Cerebellar nuclear complex (tissue), 1 donor: Measurements from ENCODE around the gene VDAC2.
A peak's percentile ranks its signal among the peaks of the same experiment; 100 is the strongest.
"Not testable (repeated sequence)": the region's sequence is repeated elsewhere in the genome, so short reads cannot be mapped to it uniquely, and the experiment has no call there.

Experiments used
- DNase-seq, 2 experiments: peaks; one replicate each; lab custom pipeline; 2025; lab: John Stamatoyannopoulos, UW

The VDAC2 gene

GRCh38 chr10:75199949-75200348 is 10.6 kb upstream of the VDAC2 start:
- DNase-seq = not testable (repeated sequence)

DNA sequence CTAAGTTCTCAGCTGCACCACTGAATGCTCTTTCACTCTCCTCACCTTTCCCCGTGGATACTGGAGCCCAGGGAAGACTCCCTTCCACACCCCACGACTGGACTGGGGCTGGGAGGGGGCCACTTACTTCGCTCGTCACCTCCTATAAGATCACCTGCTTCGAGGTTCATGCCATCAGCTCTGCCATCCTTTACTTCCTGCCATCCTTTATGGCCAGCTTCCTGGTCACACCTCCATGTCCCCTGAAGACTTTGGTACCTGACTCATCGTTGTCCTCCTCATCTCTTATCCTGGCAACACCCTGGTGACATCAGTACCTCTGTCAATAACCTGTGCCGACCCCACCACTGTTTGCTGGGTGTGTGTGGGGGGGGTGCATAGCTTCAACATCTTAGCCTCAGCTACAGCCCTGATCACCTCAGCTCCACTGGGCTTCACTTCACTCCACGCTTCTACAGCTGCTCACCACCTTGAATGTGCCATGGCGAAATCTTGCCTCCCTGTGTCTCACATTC is 8.7 kb upstream of the VDAC2 start:
- no peak for DNase-seq

DNA sequence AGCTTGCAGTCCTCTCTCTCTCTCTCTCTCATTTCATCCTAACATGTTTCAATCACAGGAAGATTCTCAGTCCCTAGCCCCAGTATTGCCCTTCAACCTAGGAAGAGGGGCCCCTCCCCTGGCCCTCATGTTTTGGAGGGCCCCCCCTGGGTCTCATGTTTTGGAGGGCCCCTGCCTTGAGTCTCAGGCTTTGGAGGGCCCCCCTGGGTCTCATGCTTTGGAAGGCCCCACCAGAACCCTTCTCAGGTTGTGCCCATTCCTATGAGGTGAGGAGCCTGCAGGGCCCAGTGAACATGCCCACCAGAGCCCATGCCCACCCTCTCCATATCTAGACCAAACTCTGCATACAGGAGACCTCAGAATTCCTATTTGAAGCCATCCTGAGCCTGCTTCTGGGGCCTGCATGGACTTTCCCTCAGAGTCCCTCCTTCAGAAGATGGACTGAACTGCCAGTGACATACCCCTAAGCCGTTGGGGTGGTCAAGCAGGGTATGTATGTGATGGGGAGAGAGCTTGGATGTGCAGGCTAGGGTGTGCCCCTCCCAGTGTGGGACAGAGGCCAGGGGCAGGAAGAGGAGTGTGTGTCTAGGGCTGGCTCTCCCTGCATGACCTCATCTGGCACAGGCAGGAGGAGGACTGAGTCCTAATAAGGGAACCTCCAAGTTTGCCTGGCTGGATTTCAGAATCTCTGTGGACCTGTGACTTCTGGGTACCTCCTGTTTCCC is 8.1 kb upstream of the VDAC2 start:
- no peak for DNase-seq

- not testable (repeated sequence) for DNase-seq
These were observed 7.5 kb upstream of the VDAC2 start for GRCh38 chr10:75203046-75203620.

DNA sequence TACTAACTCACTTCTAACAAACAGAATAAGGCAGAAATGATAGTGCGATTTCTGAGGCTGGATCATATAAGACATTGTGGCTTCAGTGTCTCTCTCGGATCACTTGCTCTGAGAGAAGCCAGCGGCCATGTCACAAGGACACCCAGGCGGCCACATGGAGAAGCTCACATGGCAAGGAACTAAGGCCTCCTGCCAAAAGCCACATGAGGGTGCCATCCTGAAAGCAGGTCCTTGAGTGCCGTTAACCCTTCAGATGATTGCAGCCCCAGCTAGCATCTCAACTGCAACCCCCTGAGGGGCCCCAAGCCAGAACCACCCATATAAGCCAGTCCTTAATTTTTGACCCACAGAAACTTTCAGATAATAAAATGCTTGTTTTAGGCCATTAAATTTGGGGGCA is 6.9 kb upstream of the VDAC2 start:
- DNase-seq = no peak

DNA sequence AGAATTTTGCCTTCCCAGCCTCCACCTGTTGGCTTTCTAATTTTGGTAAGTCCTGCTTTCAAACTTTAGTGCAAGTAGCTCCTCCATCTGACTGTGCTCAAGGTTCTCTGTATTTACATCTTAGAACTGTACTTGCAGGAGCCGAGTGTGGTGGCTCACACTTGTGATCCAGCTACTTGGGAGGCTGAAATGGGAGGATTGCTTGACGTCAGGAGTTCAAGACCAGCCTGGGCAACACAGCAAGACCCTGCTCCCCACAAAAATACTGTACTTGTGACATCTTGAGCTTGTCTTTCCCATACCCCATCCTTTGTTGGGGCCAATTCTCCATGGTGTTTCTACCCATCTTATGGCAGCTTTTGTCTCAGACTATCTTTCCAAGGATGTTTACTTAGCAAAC is 4.7 kb upstream of the VDAC2 start:
- no peak for DNase-seq

DNA sequence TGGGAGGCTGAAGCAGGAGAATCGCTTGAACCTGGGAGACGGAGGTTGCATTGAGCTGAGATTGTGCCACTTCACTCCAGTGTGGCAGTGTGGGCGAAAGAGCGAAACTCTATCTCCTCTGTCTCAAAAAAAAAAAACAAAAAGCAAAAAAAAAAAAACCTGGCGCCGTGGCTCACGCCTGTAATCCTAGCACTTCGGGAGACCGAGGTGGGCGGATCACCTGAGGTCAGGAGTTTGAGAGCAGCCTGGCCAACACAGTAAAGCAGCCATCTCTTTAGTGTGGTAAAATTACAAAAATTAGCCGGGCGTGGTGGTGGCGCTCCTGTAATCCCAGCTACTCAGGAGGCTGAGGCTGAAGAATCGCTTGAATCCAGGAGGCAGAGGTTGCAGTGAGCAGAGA is 4.0 kb upstream of the VDAC2 start:
- not testable (repeated sequence) for DNase-seq

GRCh38 chr10:75207079-75207856 is 3.3 kb upstream of the VDAC2 start:
- no peak for DNase-seq

- no peak for DNase-seq
These were observed 2.8 kb upstream of the VDAC2 start for GRCh38 chr10:75207857-75208144.

- DNase-seq = no peak
These were observed 2.4 kb upstream of the VDAC2 start for GRCh38 chr10:75208181-75208580.

- no peak for DNase-seq
These were observed 1.3 kb upstream of the VDAC2 start for GRCh38 chr10:75209086-75209920.

- DNase-seq = peak in 1 of 2 experiments; percentile 40
These were observed 695 bp upstream of the VDAC2 start for GRCh38 chr10:75209921-75210281.

GRCh38 chr10:75211007-75211691 is 553 bp downstream of the VDAC2 start:
- DNase-seq = no peak

DNA sequence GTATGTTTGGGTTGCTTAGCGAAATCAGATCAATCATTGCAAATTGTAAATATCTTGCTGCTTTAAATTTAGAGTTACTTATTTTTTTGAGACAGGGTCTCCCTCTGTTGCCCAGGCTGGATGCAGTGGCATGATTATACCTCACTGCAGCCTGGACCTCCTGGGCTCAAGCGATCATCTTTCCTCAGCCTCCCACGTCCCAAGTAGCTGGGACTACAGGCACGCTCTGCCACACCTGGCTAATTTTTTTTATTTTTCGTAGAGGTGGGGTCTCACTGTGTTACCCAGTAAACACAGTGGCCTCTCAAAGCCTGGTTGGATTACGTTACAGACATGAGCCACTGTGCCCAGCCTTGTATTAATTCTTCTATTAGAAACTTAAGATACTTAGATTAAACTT is 1.7 kb downstream of the VDAC2 start:
- no peak for DNase-seq

DNA sequence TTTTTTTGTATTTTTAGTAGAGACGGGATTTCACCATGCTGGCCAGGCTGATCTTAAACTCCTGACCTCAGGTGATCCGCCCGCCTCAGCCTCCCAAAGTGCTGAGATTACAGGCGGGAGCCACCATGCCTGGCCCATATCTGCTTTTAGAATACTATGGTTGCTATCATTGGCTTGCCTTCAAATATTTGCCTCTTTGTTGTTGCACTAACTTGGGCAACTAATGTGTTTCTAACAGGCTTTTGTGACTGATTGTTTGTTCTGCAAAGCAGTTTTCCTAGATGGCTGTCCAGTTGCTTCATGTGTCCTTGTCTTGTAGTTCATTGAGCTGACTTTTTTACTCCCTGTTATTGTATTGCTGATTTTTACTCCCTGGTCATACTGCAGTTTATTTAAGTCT is 9.7 kb downstream of the VDAC2 start:
- DNase-seq = no peak

DNA sequence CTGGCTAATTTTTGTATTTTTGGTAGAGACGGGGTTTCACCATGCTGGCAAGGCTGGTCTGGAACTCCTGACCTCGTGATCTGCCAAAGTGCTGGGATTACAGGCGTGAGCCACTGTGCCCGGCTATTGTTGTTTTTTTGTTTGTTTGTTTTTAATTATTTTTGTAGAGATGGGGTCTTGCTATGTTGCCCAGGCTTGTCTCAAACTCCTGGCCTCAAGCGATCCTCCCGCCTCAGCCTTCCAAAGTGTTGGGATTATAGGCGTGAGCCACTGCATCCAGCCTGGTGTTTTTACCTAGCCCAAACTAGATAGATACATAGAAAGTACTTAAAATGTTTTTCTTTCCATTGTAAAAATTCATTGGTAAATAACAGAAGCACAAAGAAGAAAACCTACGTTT is 10.9 kb downstream of the VDAC2 start:
- not testable (repeated sequence) for DNase-seq

DNA sequence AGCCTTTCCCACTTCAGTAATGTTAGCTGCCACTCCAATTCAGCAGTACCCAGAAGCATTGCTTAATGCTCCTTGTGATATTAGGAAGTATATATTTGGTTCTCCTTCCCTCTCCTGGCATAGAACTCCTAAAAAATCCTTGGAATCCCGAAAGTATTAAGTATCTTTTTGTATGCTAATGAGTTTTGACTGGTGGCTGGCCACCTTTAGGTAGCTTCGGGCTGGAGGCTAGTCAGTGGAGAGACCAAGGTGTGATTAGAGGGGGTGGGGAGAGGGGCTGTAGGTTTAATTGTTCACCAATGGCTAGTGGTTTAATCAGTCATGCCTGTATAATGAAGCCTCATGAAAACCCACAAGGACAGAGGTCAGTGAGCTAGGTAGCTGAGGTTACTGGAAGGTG is 12.9 kb downstream of the VDAC2 start:
- DNase-seq = no peak

- DNase-seq = no peak
These were observed 15.5 kb downstream of the VDAC2 start for GRCh38 chr10:75226095-75226494.

DNA sequence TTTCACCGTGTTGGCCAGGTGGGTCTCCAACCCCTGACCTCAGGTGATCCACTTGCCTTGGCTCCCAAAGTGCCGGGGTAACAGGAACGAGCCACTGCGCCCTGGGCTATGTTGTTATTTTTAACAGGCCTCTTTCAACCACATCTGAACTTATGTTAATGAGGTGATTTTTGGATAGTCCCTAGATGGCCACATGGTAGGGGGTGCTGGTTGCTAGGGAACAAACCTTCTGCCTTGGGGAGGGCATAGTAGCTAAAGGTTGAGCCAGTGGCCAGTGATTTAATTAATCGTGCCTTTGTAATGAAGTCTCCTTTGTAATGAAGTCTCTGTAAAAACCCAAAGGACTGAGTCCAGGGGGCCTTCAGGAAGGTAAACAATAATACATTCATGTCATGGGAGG is 16.1 kb downstream of the VDAC2 start:
- DNase-seq = no peak

DNA sequence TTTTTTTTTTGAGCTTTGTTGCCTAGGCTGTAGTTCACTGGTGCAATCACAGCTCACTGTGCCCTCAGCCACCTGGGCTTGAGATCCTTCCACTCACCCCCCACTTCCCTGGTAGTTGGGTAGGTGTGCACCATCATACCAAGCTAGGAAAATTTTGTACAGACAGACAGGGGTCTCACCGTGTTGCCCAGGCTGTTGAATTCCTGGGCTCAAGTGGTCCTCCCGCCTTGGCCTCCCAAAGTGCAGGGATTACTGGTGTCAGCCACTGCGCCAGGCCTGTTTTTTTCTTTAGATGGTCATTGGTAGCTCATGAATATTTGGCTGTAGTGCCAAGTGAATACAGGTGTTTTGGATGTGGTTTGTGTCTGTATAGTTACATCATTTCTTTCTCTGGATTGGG is 17.7 kb downstream of the VDAC2 start:
- DNase-seq = no peak

DNA sequence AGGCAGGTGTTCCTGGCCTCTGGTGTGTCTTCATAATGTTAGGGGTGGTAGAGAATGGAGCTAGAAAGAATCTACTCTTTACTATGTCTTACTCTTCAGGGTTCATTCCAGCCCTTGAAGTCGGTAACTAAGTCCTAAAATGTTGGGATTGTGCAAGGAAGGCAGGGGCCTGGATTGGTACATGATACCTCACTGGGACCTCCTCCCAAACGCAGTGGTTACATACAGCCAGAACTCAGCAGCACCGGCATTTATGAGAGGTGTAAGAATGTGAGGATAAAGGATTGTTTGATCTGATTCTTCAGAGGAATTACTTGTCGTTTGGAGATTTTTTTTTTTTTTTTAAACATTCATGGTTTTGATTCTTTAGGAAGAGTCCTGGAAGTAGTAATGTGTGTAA is 18.2 kb downstream of the VDAC2 start:
- no peak for DNase-seq

DNA sequence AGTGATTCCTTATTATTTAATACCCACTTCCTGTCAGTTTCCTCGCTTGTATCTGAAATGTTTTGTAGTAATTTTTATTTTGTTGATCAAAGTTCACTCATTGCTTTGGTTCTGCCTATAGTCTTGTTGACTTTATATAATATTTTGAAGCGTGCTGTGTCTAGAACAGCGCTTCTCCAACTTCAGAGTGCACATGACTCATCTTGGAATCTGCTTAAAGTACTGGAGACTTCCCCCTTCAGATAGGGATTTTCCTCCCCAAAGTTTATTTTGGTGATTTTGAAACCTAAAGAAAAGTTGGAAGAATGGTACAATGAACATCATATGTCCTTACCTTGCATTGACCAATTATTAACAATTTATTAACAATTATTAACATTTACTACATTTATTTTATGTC is 19.4 kb downstream of the VDAC2 start:
- no peak for DNase-seq
